Measurements from ENCODE around the gene RBM10.

DNA sequence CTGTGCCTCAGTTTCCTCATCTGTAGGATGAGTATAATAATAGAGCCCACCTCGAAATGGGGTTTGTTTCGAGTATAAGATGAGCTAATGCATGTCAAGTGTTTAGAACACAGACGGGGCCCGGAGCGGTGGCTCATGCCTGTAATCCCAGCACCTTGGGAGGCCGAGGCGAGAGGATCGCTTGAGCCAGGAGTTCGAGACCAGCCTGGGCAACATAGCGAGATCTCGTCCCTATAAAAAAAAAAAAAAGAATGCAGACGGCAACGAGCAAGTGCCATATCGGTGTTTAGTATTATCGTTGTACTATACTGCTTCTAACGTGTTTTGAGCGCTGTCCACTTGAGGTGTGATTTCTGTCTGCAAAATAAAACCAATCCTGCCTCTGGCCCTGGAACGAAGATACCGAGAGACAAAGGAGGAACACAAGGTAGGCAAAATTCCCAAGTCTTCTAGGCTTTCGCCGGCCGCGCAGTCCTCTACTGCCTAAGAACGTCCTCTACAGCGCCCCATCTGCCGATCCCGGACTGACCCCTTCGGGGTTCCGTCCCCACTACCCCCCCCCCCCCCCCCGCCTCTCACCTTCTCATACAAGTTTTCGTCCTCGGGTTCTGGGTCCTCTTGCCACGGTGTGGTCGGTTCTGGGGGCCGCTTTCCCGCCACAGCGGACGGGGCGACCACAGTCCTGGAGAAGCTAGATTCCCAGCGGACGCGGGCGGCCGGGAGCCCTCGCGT, 961 bp upstream of the RBM10 start:
- TF ChIP-seq, protein P1, sequence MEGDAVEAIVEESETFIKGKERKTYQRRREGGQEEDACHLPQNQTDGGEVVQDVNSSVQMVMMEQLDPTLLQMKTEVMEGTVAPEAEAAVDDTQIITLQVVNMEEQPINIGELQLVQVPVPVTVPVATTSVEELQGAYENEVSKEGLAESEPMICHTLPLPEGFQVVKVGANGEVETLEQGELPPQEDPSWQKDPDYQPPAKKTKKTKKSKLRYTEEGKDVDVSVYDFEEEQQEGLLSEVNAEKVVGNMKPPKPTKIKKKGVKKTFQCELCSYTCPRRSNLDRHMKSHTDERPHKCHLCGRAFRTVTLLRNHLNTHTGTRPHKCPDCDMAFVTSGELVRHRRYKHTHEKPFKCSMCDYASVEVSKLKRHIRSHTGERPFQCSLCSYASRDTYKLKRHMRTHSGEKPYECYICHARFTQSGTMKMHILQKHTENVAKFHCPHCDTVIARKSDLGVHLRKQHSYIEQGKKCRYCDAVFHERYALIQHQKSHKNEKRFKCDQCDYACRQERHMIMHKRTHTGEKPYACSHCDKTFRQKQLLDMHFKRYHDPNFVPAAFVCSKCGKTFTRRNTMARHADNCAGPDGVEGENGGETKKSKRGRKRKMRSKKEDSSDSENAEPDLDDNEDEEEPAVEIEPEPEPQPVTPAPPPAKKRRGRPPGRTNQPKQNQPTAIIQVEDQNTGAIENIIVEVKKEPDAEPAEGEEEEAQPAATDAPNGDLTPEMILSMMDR (IDR thresholded peaks at IDR 0.05; ENCODE audit: poor library complexity): no peak
- TF ChIP-seq EZH2phosphoT487 (IDR thresholded peaks at IDR 0.05; ENCODE audit: low read depth, severe bottlenecking, unreplicated experiment): no peak
- TF ChIP-seq EZH2 (IDR thresholded peaks at IDR 0.05; ENCODE audit: borderline replicate concordance): no peak

Measured in hepatocyte (in vitro differentiated cells).